ENCODE results near the gene GGACT.
A peak's percentile ranks its signal among the peaks of the same experiment; 100 is the strongest.
"Not testable (repeated sequence)": the region's sequence is repeated elsewhere in the genome, so short reads cannot be mapped to it uniquely, and the experiment has no call there.

GGACT gene

DNA sequence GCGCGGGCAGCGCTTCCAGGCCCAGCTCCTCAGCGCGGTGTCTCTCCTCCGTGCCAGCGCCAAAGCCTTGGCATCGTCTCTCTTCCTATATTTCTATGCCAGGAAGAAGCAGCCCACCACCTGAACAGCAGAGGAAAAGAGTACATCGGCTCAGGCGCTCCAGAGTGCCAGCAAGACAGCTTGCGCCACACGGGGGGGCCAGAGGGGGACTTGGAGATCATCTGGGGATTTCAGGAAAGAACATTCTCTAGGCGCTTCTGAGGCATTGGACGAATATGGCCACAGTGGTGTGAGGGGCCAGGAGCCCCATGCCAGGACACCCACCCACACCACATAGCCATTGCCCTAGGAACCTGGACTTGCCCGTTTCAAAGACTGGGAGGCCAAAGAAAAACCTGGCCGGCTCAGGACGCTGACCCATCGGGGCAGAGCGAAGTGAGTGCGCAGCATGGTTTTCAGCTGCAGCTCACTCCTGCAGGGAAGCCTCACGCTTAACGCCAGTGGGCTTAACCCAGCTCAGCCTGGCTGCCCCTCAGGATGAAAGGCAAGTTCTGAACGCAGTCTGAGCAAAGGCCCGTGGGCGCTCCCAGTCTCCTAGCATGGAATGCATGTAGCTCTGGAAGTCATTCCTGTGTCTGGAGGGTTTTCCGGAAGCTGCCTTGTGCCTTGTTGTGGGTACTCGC is 62.1 kb downstream of the GGACT start:
- FAIRE-seq (no peak), DNase-seq (ENCODE audit: insufficient read length, low spot score) (peak; percentile 82)
- TF ChIP-seq, protein P1, sequence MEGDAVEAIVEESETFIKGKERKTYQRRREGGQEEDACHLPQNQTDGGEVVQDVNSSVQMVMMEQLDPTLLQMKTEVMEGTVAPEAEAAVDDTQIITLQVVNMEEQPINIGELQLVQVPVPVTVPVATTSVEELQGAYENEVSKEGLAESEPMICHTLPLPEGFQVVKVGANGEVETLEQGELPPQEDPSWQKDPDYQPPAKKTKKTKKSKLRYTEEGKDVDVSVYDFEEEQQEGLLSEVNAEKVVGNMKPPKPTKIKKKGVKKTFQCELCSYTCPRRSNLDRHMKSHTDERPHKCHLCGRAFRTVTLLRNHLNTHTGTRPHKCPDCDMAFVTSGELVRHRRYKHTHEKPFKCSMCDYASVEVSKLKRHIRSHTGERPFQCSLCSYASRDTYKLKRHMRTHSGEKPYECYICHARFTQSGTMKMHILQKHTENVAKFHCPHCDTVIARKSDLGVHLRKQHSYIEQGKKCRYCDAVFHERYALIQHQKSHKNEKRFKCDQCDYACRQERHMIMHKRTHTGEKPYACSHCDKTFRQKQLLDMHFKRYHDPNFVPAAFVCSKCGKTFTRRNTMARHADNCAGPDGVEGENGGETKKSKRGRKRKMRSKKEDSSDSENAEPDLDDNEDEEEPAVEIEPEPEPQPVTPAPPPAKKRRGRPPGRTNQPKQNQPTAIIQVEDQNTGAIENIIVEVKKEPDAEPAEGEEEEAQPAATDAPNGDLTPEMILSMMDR (IDR thresholded peaks at IDR 0.05; ENCODE audit: insufficient read depth, missing control alignments) = peak; percentile 21

DNA sequence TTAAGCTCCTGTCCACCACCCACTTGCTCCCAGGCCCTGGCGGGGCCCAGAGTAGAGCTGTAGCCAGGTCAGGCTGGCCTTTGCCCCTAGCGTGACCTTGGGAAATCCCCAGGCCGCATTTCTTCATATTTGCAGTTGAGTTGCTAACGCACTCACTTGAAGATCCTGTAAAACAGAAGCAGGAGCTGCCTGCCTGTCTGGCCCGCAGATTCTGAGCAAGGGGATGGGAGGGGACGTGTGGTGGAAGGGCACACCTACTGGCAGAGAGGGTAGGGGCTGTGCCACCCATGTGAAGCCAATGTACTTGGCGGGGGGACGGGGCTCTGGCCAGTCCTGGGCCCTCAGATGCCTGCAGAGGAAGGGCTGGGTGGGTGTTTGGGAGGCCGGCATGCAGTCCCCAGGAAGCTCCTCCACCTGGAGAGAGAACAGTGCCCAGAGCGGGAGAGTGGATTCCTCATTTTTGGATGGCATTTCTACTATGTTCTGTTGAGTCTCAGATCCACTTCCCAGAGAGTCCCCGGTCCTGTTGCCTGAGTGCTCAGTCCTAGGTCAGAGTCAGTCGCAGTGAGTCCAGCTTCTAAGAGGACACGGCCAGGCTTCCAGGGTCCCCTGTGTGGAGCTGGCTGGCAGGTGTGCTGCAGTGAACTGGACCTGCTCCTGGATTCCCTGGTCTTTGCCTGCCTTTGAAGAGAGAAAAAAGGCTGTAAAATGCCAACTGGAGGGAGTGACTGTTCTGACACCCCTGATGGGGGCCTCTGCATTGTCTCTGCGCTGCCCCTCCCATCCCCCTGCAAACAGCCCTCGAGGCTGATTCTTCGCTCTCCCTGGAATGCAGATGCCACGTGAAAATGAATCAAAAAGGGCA is 62.9 kb downstream of the GGACT start:
- no peak for FAIRE-seq
- TF ChIP-seq, protein P1 (IDR thresholded peaks at IDR 0.05; ENCODE audit: insufficient read depth, missing control alignments) = no peak

DNA sequence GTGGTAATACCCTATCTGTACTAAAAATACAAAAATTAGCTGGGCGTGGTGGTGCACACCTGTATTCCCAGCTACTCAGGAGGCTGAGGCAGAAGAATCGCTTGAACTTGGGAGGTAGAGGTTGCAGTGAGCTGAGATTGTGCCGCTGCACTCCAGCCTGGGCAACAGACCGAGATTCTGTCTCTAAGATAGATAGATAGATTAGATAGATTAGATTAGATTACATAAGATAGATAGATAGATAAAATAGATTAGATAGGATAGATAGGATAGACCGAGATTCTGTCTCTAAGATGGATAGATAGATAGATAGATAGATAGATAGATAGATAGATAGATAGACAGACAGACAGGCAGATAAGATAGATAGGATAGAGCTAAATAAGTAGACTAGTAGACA is 63.9 kb downstream of the GGACT start:
- not testable (repeated sequence) for FAIRE-seq; DNase-seq (ENCODE audit: insufficient read length, low spot score)

More for the DNA sequence above, 62.9 kb downstream of the GGACT start:
- no peak for DNase-seq (ENCODE audit: insufficient read length, low spot score)

DNA sequence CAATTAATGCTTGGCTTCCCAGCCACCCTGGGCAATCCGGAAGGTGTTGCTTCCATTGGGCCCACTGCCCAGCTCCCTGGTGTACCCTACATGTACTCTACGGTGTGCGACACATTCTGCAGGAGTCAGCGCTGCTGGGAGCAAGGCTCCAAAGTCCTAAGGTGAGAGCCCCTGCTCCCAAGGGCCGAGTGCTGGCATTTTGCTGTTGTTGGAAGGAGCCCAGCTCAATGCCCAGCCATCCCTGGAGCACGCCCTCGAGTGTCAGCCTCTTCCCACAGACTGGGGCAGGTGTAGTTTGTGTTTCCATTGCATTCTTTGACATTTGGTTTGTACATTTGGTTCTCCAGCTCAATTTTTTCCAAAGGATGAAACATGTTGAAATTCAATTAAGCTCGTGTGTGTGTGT is 64.6 kb downstream of the GGACT start:
- DNase-seq (ENCODE audit: insufficient read length, low spot score) (no peak), FAIRE-seq (no peak)
- TF ChIP-seq, protein P1 (IDR thresholded peaks at IDR 0.05; ENCODE audit: insufficient read depth, missing control alignments) = no peak

DNA sequence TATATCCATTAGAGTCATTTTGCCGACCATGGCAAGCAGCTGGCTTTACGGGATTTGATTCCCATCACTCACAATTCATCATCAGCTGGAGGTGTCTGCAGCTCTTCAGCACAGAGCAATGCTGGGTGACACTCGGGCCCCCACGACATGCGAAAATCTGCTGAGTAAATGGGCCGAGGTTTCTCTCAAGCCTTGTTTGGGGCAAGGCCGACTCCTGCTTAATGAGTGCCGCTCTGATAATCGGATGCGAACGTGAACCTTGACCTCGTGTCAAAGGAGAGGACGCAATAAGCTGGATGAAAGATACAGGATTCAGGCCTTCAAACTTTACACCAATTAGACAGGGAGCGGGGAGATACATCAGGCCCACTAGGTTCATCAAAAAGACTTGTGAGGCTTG is 65.2 kb downstream of the GGACT start:
- no peak for DNase-seq (ENCODE audit: insufficient read length, low spot score)
- TF ChIP-seq, protein P1 (IDR thresholded peaks at IDR 0.05; ENCODE audit: insufficient read depth, missing control alignments) = no peak
- FAIRE-seq = no peak

DNA sequence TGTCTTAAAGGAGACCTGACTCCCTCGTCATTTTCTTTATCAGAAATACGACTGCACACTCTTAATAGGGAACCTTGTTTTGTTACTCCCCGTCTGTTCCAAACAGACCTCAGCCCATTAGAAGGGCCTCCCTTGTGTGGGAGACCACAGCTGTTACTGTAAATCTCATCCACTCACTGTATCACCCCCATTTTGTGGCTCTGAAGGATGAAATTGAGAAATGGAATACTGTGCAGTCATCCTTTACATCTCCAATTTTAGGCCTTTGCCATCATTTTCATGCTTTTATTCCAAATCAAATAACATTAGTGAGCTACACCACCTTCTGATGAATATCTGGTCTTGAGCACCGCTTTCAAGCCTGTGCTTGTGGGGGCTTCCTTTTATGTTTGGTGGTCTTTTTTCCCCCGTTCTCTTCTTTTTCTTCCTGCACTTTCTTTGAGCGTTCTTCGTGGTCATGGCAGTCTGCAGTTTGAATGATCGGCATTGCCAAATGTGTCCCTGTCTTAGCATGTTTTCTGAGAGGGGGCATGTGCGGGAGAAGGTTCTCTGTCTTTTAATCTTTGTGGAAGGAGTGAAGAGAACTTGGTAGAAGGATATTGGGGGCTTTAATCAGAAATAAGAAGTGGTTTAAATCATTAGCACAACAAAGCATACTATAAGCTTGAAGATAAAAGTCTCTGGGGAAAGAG is 65.8 kb downstream of the GGACT start:
- TF ChIP-seq, protein P1 (IDR thresholded peaks at IDR 0.05; ENCODE audit: insufficient read depth, missing control alignments) = no peak
- no peak for DNase-seq (ENCODE audit: insufficient read length, low spot score)
- no peak for FAIRE-seq

DNA sequence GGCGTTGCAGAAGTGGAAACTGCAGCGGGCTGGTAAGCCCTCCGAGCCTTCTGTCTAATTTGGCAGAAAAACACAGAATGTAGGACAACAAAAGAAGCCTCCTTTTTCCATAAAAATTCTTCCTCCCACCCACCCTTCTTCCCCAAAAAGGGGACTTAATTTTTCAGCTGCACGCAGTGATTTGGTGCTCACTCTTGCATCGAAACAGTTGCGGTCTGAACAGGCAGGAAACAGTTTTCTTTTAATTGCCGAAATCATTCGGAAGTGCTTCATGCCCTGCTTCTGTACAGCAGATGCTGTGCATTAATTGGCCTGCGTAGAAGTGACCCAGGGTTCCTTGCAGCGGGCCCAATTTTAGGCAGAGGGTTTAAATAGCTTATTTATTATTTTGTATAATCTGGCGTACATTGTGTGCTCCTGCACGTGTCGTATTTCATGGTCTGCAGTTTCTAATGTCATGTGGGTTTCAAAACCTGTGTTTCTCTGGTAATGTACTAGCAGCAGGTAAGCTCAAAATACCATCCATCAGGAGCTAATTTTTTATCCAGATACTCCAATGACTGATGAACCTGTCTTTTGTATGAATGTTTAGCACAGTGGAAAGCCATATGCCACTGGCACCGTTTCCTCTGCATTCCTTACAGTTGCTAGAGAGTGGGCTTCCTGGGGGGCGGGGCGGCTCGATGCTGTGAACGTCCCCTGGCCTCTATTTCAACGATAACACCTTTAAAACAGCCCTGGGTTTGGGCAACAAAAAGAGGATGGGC is 66.6 kb downstream of the GGACT start:
- TF ChIP-seq, protein P1 (IDR thresholded peaks at IDR 0.05; ENCODE audit: insufficient read depth, missing control alignments) = no peak
- DNase-seq (ENCODE audit: insufficient read length, low spot score) (no peak), FAIRE-seq (no peak)

Data from D721Med (cell line).